HG03558 (cell line): ENCODE data around the gene APBA1.

ENCODE experiments used
- ATAC-seq: cut with Tn5 transposase; IDR thresholded peaks from one replicate; pipeline ENCODE4 v1.9.1; 2021; ENCODE audit warnings: moderate number of reproducible peaks; ENCODE audit not compliant: unreplicated experiment; ENCODE audit errors: extremely low read depth

APBA1 gene

DNA sequence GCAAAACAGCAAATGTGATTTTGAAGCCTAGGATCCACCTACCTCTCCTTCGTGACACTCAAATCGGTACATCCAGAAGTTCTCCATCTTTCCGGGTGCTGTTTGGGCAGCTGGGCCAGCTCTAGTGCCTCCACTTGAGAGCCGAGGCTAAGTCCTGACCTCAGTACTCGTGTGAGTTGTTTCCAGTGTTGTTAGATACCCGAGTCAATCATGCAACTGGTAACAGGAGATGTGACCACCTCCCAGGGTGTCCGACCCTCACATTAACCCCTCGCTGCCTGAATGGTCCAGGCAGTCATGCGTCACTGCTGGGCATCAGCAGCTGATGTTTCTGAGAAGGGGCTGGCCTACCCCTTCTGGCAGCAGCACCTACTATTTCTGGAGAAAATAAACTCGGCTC, 176.9 kb downstream of the APBA1 start:
- no peak for ATAC-seq

DNA sequence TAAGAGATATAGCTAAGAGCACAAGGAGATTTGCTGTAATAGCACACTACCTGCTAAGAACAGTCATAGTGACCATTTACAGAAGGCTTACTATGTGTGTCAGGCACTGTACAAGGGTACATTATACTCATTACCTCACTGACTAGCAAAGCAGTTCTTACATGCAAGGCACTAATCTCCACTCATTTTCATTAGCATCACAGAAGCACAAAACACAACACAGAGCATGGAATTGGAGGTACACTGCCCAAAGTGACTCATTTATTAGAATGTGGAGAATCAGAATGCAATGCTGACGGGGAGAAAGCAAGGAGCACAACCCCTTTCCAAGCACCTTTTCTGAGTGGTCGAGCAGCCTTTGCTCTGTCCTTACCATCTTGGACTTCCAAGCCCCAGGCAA, 177.4 kb downstream of the APBA1 start:
- no peak for ATAC-seq

DNA sequence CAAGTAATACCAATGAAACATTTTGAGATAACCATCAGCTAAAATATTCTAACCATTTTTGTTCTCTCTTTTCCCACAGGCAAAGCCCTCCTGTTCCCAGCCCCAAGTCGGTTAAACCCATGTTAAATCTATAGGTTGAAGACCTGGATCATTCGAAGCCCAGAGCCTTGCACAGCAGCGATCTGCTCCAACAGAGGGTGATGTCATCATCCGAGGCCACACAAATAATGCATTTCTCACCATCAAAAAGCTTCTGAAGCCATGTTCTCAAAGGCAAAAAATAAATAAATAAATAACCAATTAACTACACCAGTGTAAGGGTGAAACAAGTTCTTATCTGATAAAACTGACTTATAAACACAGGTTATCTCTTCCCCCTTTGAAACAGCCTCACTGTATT, 178.0 kb downstream of the APBA1 start:
- ATAC-seq, result no peak

DNA sequence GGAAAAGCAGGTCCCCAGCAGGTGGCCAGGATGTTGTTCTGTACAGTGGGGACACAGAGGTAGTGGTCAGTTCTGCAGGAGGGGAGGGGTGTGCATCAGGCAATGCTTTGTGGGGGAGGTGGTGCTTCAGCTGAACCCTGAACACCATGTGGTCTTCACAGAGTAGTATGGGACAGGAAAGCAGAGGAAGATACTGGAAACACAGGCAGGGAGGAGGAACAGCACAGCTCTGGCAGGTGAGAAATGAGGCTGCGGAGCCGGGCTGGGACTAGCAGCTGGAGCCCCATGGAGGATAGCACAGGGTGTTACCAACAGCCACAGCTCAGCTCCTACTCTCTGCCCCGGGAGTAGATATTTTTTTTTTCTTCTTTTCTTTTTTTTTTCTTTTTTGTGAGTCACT, 185.7 kb downstream of the APBA1 start:
- no peak for ATAC-seq

DNA sequence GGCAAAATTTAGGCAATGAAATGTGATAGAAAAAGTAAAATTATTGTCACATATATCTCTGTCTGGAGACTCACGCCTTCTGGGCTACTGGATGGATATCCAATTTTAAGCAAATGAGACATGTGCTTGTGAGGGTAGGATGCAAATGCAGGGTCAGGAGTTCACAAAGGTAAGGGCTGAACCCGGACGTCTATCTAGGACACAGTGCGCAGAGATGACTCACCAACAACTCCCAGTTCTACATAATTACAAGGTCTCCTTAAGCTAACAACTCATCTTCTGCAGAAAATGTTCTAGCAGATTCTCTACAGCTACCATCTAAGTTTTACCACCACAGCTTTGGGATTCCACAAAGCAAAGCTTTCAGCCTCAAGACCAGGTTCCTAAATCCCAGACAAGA, 186.7 kb downstream of the APBA1 start:
- ATAC-seq, result no peak

DNA sequence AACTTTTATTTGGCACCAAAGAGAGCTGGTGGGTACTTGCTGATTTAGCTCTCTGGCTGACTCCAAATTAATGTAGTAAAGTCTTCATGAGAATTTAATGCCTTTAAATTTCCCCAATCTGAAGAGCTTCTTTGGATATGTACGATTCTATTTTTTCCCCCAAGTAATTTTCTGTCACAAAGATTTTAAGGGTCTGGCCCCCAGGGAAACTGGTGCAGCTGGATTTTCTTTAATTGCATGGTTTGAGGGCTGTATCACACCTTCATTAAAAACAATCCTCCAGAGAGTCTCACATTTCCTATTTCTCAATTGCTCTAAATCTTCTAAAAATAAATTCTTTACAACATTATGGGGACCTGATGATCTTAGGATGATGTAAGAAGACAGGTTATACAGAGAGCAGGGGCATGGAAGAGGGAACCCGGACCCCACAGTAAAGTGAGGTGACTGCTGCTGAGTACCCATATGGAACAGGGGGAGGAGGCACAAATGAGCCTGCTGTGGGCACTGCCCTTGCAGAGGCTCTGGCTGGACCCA, 188.2 kb downstream of the APBA1 start:
- ATAC-seq, result no peak

DNA sequence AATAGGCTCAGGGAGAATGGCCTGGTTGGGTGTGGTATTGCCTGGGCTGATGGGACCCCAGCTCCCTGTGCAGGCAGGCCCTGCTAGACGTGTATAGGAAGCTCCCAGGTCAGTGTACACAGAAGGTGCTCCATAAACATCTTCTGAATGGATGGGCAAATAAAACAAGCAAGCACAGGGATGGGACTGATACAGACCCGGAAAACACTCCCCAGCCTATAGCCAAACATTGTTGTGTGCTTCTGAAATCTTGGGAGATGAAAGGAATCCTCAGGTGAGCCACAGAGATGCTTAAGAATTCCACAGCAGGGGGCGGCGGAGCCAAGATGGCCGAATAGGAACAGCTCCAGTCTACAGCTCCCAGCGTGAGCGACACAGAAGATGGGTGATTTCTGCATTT, 195.4 kb downstream of the APBA1 start:
- ATAC-seq, result no peak

DNA sequence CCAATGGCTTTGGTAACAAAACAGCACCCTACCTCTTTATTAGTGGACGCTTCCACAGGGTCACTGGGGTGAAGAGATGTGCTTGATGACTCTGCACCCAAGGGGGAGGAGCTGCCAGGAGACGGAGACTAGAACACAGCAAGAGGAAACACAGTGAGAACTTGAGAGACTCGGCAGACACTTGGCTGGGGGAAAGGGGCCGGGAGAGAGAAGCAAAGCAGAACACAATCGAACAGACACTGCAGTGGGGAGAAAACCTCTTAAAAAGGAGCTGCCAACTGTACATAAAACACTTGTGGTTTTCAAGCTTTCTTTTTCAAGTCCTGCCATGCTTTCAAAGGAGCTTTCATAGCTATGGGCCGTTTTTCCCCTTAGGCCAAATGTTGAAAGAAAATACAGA, 196.2 kb downstream of the APBA1 start:
- ATAC-seq, result no peak

DNA sequence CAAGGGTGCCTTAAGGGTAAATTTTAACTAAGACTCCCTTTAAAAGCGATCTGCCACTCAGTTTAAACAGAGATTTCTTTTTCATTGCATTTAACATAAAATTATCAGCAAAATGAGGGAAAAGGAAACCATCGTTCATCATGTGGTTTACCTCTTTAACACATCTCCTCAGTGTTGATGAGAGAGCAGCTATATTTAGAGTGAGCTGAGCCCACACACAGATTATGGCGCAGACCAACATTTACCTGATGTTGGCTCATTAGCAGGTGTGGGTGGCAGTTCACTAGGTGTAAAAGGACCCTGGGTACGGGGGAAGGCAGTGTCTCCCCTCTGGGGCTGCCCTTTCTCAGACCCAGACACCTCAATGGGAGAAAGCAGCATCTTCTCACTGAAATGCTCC, 197.3 kb downstream of the APBA1 start:
- ATAC-seq, result no peak

DNA sequence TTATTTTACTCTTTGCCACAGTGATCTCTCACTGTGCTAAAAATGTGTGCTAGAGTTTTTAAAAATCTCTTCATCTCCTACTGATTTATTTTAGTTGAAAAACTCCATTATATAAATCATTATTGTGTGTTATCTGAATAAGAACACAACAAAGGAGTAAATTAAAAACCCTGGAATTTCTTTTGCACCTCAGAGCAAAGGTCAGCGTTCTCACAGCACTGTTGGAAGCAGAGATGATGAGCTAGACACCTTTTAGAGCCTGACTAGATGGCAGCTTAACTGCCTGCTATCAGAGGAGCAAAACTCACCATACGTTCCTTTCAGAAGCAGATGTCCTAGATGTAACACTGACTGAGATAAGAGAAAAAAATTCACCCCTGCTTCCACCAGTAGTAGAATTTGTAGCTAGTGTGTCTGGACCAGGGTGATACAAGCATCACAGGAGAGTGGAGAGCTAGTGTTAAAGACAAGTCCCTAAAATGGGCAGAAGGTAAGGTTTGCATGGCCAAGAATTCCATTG, 200.0 kb downstream of the APBA1 start:
- ATAC-seq, result no peak

DNA sequence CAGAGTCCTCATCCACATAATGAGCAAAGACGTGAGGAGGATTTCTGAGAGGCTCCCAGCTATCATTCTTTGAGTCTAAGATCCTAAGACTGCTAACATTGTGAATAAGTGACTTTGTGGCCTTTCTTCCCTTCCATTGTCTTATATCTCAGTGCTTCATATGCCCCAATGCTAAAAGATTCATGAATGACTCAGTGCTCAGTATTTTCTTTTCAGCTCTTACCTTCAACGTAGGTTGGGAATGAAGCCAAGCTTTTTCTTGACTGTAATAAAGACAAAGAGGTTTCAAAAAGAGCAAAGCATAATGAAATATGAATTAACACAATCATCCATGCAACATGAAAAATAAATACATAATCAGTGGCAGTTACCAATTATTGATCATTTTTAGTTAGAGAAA, 200.7 kb downstream of the APBA1 start:
- ATAC-seq, result no peak

DNA sequence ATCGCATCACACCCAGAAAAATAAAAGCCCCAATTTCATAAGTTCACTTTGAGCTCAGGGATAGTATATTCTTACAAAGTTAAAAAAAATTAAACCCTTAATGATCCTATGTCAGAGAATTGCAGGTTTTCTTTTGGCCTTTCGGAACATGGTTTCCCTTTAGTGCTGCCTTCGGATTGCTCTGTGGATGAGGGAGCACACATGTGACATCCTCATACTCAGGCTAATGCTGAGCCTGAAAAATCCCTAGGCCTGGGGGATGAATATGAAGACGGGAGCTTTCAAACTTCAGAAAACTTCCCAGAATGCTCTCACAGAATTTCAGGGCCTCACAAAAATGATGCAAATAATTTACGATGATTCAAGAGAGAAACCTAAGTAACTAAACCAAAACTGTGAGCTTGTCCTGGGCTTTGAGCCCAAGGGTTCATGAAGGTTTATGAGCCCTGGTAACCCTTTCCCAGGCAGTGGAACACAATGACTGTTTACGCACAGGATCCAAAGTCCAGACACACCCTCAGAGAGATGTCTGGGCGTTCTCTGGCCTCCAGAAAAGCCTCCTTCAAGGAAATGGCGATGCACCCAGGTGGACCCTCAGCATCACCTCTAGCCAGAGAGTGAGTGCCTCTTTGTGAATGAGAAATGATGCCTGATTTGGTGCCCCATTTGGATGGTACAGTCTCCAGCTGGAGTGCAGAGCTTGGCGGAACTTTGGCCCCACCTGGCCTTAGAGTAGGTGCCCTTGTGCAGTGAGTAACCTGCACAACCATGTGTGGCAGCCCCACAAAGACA, 201.8 kb downstream of the APBA1 start:
- ATAC-seq, result no peak

DNA sequence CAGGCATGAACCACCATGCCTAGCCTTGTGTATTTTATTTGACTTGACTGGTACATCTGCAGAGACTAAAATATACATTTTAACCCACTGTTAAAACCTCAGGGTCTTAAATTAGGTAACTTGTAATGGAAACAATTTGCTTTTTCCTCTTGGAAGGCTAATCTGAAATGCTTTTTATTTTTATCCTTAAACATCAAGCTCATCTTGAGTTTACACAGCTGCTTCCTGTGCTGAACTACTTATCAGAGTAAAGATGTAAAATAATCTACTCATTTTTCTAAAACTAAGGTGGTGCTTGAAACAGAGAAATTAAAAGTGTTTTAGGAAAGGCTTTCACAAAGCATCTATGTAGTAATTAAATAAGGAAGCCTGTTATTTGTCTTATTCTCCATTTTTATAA, 203.0 kb downstream of the APBA1 start:
- ATAC-seq, result no peak

DNA sequence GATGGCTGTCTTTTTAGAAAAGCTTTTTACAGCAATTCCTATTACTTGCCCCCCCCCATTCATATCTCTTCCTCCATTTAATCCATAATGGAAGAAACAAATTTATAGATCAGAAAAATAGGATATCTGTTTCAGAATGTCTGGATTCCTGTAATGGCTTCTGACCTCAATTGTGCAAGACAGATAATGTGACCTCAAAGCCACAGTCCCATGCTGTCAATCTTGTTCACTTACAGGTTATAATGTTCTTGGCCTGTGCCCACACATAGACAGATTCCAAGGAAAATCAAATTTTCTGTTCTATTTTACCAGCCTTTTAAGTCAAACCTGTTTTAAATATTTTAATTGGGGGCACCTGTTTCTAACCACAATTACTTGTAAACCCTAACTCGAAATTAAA, 203.8 kb downstream of the APBA1 start:
- ATAC-seq, result no peak

DNA sequence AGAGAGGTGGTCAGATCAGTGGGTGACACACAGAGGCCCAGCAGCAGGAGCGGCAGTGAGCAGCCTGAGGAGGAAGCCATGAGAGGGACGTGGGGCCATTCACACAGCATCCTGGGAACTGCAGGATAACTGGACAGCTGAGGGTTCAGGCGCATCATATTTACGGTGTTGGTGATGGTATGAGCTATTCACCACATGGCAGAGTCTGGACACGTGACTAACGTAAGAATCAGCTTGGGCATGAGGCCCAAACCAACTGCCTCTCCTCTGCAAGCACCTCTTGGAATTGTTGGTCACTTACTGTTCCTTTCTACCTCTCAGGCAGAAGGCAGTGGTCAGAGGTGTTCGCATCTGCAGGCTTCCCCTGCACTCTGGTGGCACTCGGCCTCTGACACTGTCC, 206.0 kb downstream of the APBA1 start:
- no peak for ATAC-seq

DNA sequence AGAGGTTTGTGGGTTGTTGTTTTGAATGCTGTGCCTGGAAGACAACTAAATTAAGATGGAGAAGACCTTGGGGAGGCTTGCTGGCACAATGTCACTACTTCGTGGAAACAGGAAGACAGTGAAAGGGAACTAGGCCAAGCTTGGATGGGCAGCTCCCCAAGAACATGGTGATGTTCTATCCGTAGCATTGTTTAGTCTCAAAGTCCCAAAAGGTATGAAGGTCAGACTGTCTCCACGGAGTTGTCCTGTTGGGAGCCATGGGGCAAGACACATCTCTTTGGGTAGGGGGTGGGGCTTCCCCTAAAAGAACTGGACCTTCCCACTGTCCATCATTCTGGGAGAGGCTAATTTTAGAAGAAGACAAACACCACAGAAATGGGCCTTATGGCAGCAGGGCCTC, 206.7 kb downstream of the APBA1 start:
- no peak for ATAC-seq

DNA sequence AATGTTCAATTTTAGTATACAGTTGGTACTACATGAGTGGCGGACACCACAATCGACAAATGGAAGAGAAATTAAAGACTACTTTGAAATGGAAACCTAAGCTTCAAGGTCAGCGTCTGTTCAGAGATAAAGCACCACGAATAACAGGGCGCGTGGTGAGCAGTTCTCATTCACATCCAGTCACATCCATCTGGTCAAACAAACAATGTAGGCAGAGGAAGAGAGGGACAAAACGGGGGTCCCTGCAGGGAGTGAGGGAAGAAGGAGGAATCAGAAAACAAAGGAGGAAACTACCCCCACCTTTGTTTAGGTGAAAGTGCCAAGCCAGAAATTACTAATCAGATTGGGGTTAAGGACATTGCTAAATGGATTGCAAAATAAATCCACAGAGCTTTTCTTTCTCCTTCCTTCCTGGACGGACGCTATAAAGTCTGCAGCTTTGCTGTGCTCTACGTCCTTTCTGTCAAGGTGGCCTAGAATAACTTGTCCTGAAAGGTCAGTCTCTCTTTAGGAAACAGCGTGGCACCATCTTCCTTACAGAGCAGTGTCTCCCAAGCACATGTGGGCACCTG, 208.6 kb downstream of the APBA1 start:
- no peak for ATAC-seq

DNA sequence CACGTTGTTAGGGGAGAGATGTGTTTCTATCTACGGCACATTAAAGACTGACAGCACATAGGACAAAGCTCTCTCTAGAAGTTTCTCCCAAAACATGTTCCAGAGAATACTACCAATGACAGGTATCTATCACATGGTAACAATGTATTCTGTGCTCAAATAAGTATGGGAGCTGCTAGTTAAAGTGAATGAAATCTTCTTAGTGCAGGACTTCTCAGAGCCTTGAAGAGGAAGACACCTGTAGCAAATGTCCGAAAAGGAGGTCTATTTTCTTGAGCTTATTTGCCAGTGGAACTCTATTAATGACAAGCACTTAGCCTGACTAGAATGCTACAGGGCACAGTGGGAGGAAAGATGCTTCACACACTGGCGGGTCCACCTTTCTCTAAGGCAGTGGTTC, 209.8 kb downstream of the APBA1 start:
- ATAC-seq, result no peak

DNA sequence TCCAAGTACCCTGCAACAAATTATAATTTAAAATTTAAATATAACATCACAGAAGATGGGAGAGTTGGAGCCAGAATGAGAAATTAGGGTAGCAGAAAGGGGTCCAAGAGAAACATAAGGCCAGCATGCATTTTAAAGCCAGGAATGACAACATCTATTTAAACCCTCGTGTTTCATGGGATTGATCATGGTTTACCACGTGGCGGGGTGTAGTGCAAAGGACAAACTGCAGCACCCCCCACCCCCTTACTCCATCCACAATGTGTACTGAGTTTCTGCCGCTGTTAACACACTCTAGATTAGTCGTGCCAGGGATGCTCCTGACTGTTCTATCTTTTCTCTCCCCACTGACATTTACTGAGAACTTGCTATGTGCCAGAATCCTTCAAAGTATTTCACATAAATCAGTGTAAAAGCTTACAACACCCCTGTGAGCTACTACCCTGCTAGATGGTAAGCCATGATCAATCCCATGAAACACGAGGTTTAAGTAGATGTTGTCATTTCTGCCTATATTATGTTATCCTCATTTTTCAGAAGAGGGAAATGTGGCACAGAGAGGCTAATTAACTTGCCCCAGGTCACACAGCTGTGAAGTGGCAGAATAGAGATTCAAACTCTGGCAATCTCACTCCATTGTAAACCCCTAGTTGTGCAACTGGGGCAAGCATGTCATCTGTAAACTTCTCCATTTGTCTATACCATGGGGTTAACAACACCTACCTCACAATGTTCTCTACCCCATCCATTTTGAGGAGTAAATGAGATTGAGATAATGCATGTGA, 210.9 kb downstream of the APBA1 start:
- no peak for ATAC-seq

DNA sequence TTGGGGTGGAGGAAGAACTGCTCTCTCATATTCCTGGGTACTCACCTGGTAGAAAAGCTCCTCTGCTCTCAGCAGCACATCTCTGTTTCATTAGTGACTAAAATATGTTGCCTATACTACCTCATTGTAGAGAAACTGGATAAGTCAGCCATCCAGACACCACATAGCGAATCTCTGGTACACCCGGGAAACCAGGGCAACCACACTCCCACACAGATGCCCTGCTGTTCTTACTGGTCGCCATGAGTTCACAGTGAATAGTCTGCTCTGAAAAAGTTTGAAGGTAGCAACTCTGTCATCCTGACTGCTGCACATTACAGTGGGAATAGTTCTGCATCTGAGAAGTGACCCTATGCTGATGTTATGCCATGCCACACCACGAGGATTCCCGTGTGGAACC, 212.2 kb downstream of the APBA1 start:
- no peak for ATAC-seq

DNA sequence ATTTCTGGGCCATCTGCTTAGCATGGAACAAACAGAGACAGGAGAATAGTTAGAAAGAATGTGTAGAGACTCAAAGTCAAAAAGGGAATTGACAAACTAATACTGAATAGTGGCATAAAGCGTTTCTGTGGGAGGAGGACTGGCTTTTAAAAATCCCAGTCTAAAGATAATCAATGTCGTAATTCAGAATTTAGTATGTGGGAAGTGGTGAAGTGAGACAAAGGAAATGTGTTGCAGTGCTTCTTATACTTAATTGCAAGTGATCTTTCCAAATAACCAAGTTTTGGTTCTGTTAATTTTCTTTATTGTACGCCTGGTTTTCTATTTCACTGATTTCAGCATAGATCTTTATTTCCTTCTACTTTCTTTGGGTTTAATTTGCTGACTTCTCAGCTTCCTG, 214.0 kb downstream of the APBA1 start:
- ATAC-seq, result no peak
